HG03378 (cell line): Measurements from ENCODE around the gene IQCE.

ENCODE experiments used
- ATAC-seq: cut with Tn5 transposase; IDR thresholded peaks from one replicate; pipeline ENCODE4 v1.9.1; 2021; ENCODE audit warnings: mild to moderate bottlenecking, moderate library complexity; ENCODE audit not compliant: unreplicated experiment

The IQCE gene

GRCh38 chr7:2613098-2613930, 54.5 kb downstream of the IQCE start:
- no peak for ATAC-seq

GRCh38 chr7:2613931-2614600, 55.3 kb downstream of the IQCE start:
- ATAC-seq = no peak

- no peak for ATAC-seq
Observed at GRCh38 chr7:2614631-2615330, 56.0 kb downstream of the IQCE start.

GRCh38 chr7:2616387-2617324, 57.9 kb downstream of the IQCE start:
- no peak for ATAC-seq

- no peak for ATAC-seq
Observed at GRCh38 chr7:2617325-2617905, 58.6 kb downstream of the IQCE start.

GRCh38 chr7:2619116-2619515, 60.3 kb downstream of the IQCE start:
- no peak for ATAC-seq

GRCh38 chr7:2621061-2621828, 62.5 kb downstream of the IQCE start:
- ATAC-seq = no peak

GRCh38 chr7:2621948-2622640, 63.3 kb downstream of the IQCE start:
- ATAC-seq = no peak

GRCh38 chr7:2622869-2623697, 64.3 kb downstream of the IQCE start:
- ATAC-seq = no peak

GRCh38 chr7:2623698-2624014, 64.9 kb downstream of the IQCE start:
- no peak for ATAC-seq

GRCh38 chr7:2624293-2624886, 65.6 kb downstream of the IQCE start:
- no peak for ATAC-seq

GRCh38 chr7:2626498-2627117, 67.8 kb downstream of the IQCE start:
- ATAC-seq = no peak

- ATAC-seq = no peak
Observed at GRCh38 chr7:2627258-2628129, 68.7 kb downstream of the IQCE start.

GRCh38 chr7:2628130-2628482, 69.3 kb downstream of the IQCE start:
- no peak for ATAC-seq

GRCh38 chr7:2628891-2629290, 70.1 kb downstream of the IQCE start:
- ATAC-seq = no peak
